Effector memory CD4-positive, alpha-beta T cell (primary cell): ENCODE results near the gene ZSCAN23.

Source experiments
- DNase-seq, 3 donors: peaks; one replicate each; pipeline ENCODE4 v3.0.0-alpha.2; 2020
- H3K27ac ChIP-seq: 2 replicates; pipeline ENCODE4 v1.7.0; 2013; ENCODE audit warnings: mild to moderate bottlenecking, low read length, moderate library complexity; ENCODE audit not compliant: insufficient read depth, poor library complexity, severe bottlenecking
- H3K27me3 ChIP-seq: replicated peaks from 2 replicates; pipeline ENCODE4 v1.7.0; 2013; ENCODE audit warnings: mild to moderate bottlenecking, low read length; ENCODE audit not compliant: insufficient read depth, control insufficient read depth, poor library complexity, severe bottlenecking
- H3K36me3 ChIP-seq: 2 replicates; pipeline ENCODE4 v1.7.0; 2013; ENCODE audit warnings: mild to moderate bottlenecking, low read length, moderate library complexity; ENCODE audit not compliant: control insufficient read depth, insufficient read depth
- H3K4me1 ChIP-seq: 2 replicates; pipeline ENCODE4 v1.7.0; 2013; ENCODE audit warnings: low read length, mild to moderate bottlenecking; ENCODE audit not compliant: control insufficient read depth, insufficient read depth, poor library complexity, severe bottlenecking
- H3K4me3 ChIP-seq: 2 replicates; pipeline ENCODE4 v1.7.0; 2013; ENCODE audit warnings: low read length, low read depth, mild to moderate bottlenecking; ENCODE audit not compliant: insufficient read depth, poor library complexity, severe bottlenecking
- H3K9me3 ChIP-seq: 2 replicates; pipeline ENCODE4 v1.7.0; 2013; ENCODE audit warnings: mild to moderate bottlenecking, low read length, moderate library complexity; ENCODE audit not compliant: control insufficient read depth

Gene ZSCAN23

GRCh38 chr6:28442586-28442985 lies 705 bp downstream of the ZSCAN23 start:
- H3K9me3 ChIP-seq: peaks cover 4% of the 10 kb centered on the region
- H3K27me3 ChIP-seq: peaks cover 8% of the 10 kb centered on the region
- no peaks in the 10 kb centered on the region for H3K36me3 ChIP-seq
- peaks cover 7% of the 10 kb centered on the region for H3K4me1 ChIP-seq
- DNase-seq: no peak
- H3K4me3 ChIP-seq: peak overlapping the region; percentile 42
- H3K27ac ChIP-seq: no peak overlapping the region

GRCh38 chr6:28436404-28436803 lies 6.9 kb downstream of the ZSCAN23 start:
- Histone ChIP-seq H3K27me3 (no peaks in the 10 kb centered on the region), H3K27ac (no peak overlapping the region), H3K4me1 (no peaks in the 10 kb centered on the region), H3K9me3 (no peaks in the 10 kb centered on the region), H3K36me3 (no peaks in the 10 kb centered on the region), H3K4me3 (no peak overlapping the region)
- no peak for DNase-seq

DNA sequence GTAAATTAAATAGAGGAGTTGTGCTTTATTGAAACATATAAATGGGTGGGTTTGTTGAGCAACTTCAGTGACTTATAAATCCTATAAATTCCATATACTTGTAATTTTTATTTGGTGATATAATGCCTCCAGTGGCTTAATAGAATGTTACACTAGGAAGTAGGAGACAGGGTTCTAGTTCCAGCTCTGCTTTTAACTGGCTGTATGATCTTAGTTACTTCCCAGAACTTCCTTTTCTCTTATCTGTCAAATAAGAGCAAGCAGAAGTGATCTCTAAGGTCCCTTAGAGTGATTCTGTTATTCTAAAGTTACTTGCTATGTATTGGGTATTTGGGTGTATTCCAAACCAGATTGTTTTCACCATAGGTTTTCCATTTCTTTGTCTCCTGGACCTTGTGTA lies 10.2 kb downstream of the ZSCAN23 start:
- Histone ChIP-seq H3K4me1 (no peaks in the 10 kb centered on the region), H3K4me3 (no peak overlapping the region), H3K36me3 (no peaks in the 10 kb centered on the region), H3K9me3 (no peaks in the 10 kb centered on the region), H3K27me3 (no peaks in the 10 kb centered on the region), H3K27ac (no peak overlapping the region)
- DNase-seq: no peak

- Histone ChIP-seq H3K27ac (no peak overlapping the region), H3K9me3 (no peaks in the 10 kb centered on the region), H3K36me3 (no peaks in the 10 kb centered on the region), H3K27me3 (no peaks in the 10 kb centered on the region), H3K4me1 (no peaks in the 10 kb centered on the region), H3K4me3 (no peak overlapping the region)
- DNase-seq: no peak
These were observed 13.5 kb downstream of the ZSCAN23 start for GRCh38 chr6:28429781-28430180.

DNA sequence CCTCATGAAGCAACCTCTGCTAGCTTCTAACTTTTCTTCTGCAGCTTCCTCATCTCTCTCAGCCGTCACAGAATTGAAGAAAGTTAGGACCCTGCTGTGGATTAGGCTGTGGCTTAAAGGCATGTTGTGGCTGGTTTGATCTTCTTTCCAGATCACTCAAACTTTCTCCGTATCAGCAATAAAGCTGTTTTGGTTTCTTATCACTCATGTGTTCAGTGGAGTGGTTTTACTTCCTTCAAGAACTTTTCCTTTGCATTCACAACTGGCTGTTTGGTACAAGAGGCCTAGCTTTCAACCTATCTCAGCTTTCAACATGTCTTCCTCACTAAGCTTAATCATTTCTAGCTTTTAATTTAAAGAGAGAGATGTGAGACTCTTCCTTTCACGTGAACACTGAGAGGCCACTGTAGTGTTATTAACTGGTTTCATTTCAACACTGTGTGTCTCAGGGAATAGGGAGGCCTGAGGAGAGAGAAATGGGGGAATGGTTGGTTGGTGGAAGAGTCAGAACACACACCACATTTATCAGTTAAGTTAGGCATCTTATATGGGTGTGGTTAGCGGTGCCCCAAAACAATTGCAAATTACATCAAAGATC lies 17.2 kb downstream of the ZSCAN23 start:
- no peak for DNase-seq

GRCh38 chr6:28424163-28424562 lies 19.1 kb downstream of the ZSCAN23 start:
- Histone ChIP-seq H3K27ac (no peak overlapping the region), H3K27me3 (no peaks in the 10 kb centered on the region), H3K36me3 (no peaks in the 10 kb centered on the region), H3K4me1 (no peaks in the 10 kb centered on the region), H3K9me3 (no peaks in the 10 kb centered on the region), H3K4me3 (no peak overlapping the region)
- no peak for DNase-seq

More for the DNA sequence above, 17.2 kb downstream of the ZSCAN23 start:
- Histone ChIP-seq H3K9me3 (no peaks in the 10 kb centered on the region), H3K36me3 (no peaks in the 10 kb centered on the region), H3K4me1 (no peaks in the 10 kb centered on the region), H3K27me3 (no peaks in the 10 kb centered on the region), H3K4me3 (no peak overlapping the region), H3K27ac (no peak overlapping the region)

- no peaks in the 10 kb centered on the region for H3K27me3 ChIP-seq
- no peaks in the 10 kb centered on the region for H3K4me1 ChIP-seq
- no peaks in the 10 kb centered on the region for H3K36me3 ChIP-seq
- H3K9me3 ChIP-seq: no peaks in the 10 kb centered on the region
- no peak overlapping the region for H3K4me3 ChIP-seq
- DNase-seq: no peak
- H3K27ac ChIP-seq: no peak overlapping the region
These were observed 19.7 kb downstream of the ZSCAN23 start for GRCh38 chr6:28423546-28423945.

GRCh38 chr6:28413681-28414080 lies 29.6 kb downstream of the ZSCAN23 start:
- Histone ChIP-seq H3K4me1 (no peaks in the 10 kb centered on the region), H3K9me3 (no peaks in the 10 kb centered on the region), H3K36me3 (no peaks in the 10 kb centered on the region), H3K4me3 (no peak overlapping the region), H3K27me3 (peaks cover 2% of the 10 kb centered on the region), H3K27ac (no peak overlapping the region)
- DNase-seq: no peak

DNA sequence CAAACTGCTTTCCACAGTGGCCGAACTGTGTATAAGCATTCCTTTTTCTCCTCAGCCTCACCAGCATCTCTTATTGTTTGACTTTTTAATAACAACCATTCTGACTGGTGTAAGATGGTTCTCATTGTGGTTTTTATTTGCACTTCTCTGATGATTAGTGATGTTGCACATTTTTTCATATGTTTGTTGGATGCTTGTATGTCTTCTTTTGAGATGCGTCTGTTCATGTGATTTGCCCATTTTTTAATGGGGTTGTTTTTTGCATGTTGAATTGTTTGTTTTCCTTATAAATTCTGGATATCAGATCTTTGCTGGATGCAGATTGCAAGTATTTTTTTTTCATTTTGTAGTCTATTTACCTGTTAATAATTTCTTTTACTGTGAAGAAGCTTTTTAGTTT lies 32.5 kb downstream of the ZSCAN23 start:
- H3K36me3 ChIP-seq: no peaks in the 10 kb centered on the region
- no peak overlapping the region for H3K27ac ChIP-seq
- no peaks in the 10 kb centered on the region for H3K4me1 ChIP-seq
- H3K4me3 ChIP-seq: no peak overlapping the region
- DNase-seq: no peak
- no peaks in the 10 kb centered on the region for H3K9me3 ChIP-seq
- peaks cover 2% of the 10 kb centered on the region for H3K27me3 ChIP-seq

DNA sequence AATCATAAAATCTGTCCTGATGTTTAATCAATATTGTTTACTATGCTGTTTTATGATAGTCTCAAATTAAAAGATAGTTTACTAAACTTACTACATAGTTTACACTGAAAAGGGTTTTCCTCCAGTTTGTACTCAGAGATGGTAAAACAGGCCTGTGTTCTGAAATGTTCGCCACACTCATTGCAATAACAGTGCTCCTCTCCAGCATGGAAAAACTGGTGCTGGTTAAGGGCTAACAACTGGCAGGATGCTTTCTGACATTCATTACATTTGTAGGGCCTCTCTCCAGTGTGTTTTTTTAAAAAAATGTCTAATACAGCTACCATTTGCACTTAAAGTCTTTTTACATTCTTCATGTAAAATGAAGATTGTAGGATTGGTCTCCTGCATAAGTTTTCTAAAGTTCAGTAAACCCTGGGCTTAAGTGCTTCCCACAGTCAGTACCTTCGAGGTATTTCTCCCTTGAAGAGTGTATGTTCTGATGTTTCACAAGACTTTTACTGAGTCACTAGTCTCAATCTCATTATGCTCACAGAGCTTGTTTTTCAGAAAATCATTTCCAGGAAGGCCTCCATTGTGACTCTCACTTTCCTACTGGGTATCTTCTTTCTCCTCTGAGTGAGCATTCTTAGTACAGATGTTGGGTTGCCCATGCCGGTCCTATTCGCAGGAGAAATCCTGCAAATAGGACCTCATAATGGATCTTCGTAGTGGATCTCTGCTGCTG lies 35.1 kb downstream of the ZSCAN23 start:
- Histone ChIP-seq H3K36me3 (no peaks in the 10 kb centered on the region), H3K4me1 (no peaks in the 10 kb centered on the region), H3K4me3 (no peak overlapping the region), H3K27me3 (peaks cover 2% of the 10 kb centered on the region), H3K27ac (no peak overlapping the region), H3K9me3 (no peaks in the 10 kb centered on the region)
- no peak for DNase-seq
